Left ventricle myocardium superior (tissue), 1 donor: Measurements from ENCODE around the gene PTPRG. TPM values are rescaled to one million over a fixed set of nuclear protein-coding genes. Genes with fewer than 3 reads are reported as not detected.

ENCODE experiments used
- ATAC-seq: fragments of 200-7000 bp; cut with Tn5 transposase; one replicate; pipeline ENCODE4 v1.9.1; 2020; ENCODE audit warnings: mild to moderate bottlenecking, moderate library complexity
- DNase-seq: peaks from one replicate; pipeline ENCODE4 v3.0.0-alpha.2; 2020
- intact Hi-C: fragments of 100-400 bp; cut with micrococcal nuclease; formaldehyde crosslinking; loops from one replicate; pipeline ENCODE4 v1.11.0; 2022
- total RNA-seq: library from RNA; stranded (reverse); fragmentation: NEBNext Ultra II Directional; extraction: Animal tissue kit (Norgen Biotek cat#: 25700); gene quantifications from one replicate; pipeline ENCODE4 v1.2.1, GENCODE V29; 2021
- donor health status: DM: no; HTN: yes; CAD: no; lungs with severe emphysema.

Gene PTPRG
- total RNA-seq, 1 donor from 2014 or later, result 30.4 TPM

DNA sequence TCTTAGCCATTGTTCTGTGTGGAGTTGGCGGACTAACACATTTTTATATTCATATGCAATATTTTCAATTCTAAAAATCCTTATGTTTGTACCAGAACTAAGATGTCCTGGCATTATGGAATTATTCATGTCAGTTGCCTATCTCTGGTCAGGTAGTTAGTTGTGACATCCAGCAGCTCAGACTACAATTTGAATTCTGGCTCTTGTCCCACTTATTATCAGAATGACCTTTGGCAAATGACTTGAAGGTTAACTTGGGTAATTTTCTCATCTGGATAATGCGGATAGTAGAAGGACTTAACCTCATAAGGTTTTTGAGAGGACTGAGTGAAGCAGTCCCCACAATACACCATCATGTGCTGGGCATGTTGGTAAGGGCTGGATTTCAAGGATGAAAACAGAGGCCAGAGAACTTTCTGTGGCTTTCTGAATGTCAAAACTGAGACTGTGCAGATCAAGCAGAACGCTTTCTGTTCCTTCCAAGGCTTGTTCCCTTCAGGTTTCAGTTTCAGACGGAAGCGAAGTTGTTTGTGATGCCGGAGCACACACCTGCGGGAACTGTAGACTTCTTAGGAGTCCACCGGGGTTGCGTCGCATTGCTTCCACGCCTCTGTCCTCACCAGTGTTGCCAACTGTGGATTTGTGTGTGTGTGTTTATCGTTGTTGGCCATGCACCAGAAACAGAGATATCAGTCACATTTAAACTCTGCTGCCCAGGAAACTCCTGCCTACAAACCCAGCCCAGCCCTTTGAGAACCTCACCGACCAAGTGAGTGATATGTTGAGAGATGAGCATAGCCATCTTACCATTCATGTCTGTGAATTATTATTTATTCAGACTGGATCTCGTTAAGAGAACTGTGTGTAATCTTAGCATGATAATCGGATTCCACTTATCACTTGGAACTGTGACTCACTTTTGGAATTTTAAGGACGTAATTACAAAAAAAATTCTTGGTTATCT is 76.0 kb downstream of the PTPRG start:
- DNase-seq (peak; percentile 47), ATAC-seq (peak; percentile 80)
- intact Hi-C loops, result no loop called here

DNA sequence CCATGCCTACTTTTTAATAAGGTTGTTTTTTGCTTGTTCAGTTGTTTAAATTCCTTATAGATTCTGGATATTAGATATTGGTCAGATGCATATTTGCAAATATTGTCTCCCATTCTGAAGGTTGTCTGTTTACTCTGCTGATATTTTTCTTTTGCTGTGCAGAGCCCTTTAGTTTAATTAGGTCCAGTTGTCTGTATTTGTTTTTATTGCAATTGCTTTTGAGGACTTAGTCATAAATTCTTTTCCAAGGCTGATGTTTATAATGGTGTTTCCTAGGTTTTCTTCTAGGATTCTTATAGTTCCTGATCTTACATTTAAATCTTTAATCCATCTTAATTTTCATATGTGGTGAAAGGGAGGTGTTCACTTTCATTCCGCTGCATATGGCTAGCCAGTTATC is 77.4 kb downstream of the PTPRG start:
- ATAC-seq, result no peak
- no peak for DNase-seq
- intact Hi-C loops, result no loop called here

DNA sequence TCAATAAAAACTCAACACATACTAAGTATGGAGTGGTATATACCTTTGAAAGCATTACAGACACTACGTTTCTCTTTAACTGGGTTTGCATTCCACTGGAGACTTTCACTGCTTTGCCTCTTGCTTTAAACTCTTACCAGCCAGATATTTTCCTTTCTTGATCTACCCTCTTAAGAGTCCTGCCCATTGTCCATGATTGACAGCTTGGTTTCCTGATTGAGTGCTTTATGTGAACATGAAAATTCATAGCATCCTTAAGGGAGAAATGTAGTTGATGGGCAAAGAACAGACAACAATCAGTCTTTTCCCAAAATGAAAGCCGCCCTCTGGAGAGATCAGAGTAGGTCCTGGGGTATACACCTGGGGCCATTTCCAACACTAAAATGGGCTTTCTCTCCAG is 78.6 kb downstream of the PTPRG start:
- no peak for DNase-seq
- intact Hi-C loops, result no loop called here
- ATAC-seq, result no peak

DNA sequence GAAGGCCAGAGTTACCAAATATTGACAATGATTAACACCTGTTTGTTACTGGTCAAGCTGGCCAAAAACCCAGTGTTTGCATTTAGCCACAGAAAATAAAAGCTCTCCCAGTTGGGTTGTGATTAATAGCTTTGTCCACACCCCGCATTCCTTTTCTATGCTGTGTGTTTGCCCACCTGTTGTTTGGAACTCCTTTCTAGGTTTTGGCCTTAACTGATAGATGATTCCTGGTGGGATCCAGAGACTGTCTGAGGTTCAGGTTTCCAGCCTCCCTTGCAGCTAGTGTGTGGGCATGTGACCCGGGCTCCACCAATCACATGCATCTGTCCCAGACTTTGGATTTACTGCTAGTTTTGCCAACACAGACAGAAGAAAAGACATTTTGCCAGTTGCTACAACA is 83.8 kb downstream of the PTPRG start:
- intact Hi-C loops, result no loop called here
- no peak for DNase-seq

DNA sequence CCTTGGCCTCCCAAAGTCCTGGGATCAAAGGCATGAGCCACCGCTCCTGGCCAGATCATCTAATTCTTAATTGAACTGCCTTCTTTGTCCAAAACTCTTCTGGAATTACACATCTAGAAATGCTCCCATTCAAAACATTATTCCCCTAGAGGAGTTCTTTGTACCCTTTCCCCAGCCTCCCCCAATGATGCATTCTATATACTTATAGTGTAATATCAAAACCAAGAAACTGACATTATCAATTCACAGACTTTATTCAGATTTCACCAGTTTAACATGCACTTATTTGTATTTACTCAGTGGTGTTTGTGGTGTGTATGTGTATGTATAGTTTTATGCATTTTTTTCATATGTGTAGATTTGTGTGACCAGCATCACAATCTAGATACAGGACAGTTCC is 85.0 kb downstream of the PTPRG start:
- intact Hi-C loops, result no loop called here
- DNase-seq (no peak), ATAC-seq (no peak)

More for the DNA sequence above, 83.8 kb downstream of the PTPRG start:
- no peak for ATAC-seq

DNA sequence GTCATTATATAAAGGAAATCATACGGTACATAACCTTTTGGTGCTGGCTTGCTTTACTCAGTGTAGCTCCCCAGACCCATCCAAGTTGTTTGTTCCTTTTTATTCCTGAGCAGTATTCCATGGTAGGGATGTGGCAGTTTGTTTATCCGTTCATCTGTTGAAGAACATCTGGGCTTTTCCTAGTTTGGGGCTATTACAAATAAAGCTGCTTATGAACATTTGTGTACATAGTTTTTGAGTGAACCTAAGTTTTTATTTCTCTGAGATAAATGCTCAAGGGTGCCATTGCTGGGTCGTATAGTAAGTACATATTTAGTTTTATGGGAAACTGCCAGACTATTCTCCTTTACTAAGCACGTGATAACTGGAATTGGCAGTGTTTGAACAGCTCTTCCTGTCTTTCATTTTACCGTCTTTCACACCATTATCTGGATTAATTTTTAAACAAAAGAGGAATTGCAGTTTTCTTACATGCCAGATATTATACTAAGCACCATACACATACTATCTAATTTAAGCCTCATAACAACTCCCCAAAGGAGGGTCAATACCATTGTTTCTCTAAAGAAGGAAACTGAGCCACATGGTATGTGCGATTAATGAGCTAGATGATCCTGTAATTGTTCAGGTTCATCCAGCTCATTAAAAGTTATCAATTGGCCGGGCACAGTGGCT is 85.6 kb downstream of the PTPRG start:
- no peak for ATAC-seq
- no peak for DNase-seq
- intact Hi-C loops, result no loop called here

DNA sequence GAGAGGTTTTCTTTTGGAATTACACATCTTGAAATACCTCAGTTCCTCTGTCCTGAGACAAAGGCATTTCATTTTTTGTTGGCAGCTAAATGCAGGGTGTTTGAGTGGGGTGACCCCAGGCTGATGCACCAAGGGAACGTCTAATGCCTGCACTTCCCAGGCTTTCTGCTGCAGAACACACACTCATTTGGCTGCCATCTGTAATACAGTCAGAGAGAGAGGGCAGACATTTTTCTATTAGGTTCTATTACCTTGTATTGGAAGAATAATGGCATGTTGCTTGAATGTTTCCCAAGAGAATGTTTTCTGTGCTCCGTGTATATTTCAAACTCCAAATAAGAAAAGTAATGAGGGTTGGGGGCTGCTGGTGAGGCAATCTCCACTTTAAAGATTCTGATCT is 87.1 kb downstream of the PTPRG start:
- intact Hi-C loops, result no loop called here
- ATAC-seq (no peak), DNase-seq (no peak)

DNA sequence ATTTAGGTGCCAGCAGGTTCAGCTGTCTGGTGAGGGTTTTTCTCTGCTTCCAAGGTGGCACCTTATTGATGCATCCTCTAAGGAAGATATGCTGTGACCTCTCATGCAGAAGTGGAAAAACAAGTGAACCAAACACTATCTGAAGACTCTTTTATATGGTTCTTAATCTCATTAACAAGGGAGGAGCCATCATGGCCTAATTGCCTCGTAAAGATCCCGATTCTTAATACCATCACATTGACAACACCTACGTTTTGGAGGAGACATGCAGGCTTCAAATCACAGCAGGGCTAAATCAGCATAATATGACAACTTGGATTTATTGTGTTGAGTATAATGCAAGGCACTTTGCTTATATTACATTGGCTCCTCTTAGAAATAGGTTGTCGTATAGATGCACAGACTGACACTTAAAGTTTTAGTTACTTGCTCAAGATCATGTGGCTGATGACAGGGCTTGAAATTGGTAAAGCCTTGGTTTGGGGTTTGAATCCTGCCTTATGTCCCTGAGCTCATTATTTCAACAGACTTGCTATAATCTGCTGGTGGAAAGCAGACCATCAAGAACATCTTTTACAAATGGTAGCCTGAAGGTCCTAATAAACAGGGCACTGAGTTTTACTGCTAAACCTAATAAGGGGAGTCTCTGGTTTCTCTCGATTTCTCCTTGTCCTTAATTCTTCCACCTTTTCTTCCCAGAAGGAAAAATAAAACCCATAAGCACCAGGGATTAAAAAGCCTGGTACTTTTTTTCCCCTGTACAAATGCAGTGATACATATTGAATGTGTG is 88.2 kb downstream of the PTPRG start:
- ATAC-seq (no peak), DNase-seq (no peak)
- intact Hi-C loops, result no loop called here

DNA sequence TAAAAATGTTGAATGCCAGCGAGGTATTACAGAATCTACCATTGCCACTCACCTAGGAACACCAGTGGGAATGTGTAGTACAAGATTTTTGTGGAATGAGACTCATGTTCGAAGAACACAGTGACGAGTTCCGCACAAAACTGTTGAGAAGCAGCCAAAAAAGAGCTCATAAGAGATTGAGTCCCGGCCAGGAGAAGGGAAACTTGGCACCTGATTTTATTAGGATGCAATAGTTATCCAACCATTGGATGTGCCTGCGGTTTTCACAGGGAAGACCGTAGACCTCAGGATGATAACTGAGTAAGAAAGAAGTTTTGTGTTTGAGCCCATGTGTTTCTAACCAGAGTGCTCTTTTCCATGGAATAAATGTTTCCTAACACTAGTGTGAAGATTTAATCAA is 88.9 kb downstream of the PTPRG start:
- intact Hi-C loops, result no loop called here
- ATAC-seq (peak; percentile 80), DNase-seq (no peak)

DNA sequence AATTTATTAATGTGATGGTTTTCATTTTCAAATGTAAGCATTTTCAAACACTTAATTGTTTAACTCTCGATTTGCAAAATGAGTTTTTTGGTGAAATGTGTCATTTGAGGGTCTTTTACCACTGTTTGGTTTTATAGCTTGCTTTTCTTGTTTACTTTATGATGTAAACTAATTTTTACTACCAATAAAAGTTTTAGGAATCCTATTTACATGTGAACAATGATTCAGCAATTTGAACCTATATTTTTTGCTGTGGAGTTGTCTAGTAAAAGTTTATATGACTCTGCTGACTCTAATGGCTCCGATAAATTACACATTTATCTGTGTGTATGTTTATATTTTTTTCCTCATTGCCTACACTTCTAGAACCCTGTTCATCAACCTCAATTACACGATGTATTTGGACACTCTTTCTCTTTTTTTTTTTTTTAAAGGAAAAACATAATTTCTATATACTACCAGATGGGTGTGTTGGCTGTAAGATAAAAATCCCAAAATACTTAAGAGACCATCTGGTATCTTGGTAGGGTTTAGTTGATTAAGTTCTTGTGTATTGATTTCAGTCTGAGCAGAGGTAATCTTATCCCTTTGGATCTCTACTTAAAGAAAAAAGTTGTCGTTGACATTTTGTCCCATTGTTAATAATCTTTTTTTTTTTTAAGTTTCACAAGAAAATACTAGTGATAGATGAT is 89.5 kb downstream of the PTPRG start:
- DNase-seq (no peak), ATAC-seq (no peak)
- intact Hi-C loops, result no loop called here

DNA sequence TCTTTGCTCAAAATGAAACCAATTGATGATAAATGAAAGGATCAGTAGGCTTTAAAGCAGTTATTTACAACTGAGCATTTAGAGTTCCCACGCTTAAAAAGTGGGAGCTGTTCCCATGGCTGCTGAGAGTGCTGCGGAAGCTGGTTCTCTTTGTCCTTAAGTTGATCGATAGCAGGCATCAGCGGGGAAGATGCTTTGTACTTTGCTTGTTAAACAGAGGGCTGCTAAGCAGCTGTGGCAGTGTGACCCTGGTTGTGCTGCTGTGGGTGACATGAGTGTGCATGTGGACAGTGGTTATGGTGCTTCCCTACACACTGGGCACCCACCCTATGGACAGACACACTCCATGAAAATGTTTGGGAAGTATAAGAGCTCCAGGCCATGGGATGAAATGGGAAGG is 96.3 kb downstream of the PTPRG start:
- no peak for ATAC-seq
- no peak for DNase-seq
- intact Hi-C loops, result no loop called here

DNA sequence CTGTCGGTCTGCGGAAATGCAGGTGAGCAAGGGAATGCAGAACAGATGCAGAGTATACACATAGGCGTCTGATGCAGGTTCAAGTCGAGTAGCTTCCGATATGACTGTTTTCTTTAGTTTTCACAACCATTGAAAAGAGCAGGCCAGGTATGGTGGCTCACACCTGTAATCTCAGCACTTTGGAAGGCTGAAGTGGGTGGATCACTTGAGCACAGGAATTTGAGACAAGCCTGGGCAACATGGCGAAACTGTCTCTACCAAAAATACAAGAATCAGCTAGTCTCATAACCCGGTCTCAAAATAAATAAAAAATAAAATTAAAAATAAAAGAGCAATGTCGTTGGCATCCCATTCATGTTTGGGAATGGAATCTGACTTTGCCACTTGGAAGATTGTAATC is 101.5 kb downstream of the PTPRG start:
- ATAC-seq (no peak), DNase-seq (no peak)
- intact Hi-C loops, result no loop called here

DNA sequence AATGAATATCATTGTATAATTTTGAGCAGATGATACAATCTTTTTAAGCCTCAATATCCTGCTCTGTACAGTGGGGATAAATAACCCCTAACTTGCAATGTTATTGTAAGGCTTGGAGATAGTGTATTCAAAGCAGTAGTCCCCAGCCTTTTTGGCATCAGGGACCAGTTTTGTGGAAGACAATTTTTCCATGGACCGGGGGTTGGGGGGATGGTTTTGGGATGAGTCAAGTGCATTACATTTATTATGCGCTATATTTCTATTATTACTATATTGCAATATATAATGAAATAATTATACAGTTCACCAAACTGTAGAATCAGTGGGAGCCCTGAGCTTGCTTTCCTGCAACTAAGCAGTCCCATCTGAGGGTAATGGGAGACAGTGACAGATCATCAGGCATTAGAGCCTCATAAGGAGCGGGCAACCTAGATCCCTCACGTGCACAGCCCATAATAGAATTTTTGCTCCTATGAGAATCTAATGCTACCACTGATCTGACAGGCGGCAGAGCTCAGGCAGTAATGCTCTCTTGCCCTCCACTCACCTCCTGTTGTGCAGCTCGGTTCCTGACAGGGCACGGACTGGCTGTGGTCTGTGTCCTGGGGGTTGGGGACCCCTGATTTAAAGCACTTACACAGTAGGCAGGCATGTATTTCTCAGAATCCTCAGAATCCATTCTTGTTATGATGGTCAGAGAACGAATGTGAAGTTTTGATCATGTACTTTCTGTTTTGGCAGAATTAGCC is 102.2 kb downstream of the PTPRG start:
- DNase-seq (no peak), ATAC-seq (no peak)
- intact Hi-C loops, result no loop called here

DNA sequence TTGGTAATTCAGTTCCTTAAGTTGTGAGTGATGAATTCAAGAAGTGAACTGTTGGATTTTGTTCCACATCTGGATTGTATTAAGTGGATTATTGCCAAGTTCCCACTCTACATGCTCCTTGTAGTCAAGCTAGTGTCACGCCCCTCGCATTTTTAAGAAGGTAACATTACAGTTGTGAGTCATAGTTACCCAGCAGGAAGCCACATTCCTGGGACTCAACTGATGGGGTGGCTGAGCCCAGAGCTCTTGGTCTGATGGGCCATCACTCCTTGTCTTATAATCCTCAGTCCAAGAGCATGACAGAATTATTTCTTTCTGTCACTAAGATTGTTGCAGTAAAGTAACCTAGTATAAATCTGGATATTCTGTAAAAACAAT is 102.7 kb downstream of the PTPRG start:
- ATAC-seq (peak; percentile 46), DNase-seq (no peak)
- intact Hi-C loops, result no loop called here

DNA sequence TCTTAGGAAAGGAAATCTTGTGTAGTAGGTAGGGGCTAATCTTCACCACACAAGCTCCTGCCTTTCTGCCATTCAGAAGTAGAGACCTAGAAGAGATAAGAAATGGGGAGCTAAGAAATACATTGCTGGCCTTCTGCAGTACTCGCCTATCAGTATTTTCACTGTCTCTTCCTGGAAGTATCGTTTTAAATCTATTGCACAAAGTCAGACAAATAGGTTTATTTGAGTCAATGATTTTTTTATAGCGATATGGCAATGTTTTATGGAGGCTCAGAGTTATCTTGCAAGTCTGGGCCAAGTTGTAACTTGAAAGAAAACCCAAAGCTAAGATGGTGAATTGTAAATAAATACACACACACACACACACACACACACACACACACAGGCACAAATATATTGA is 103.8 kb downstream of the PTPRG start:
- ATAC-seq (no peak), DNase-seq (no peak)
- intact Hi-C loops, result no loop called here

DNA sequence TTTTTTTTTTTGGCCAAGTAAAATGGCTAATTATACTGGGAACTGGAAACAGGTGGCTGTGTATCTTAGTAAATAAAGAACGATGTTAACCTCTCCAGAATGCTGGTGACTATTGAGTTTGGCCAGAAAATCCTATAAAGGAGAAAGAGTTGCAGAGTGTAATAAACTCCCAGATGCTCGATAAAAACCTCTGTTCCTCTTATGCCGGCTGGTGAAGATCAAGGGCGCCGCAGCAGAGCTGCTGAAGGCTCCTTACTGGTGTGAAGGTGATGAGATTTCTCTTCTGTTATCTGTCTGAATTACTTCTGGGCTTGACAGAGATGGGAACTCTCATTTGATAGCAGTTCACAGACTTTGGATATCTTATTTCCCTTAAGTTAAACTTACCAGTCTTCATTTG is 104.6 kb downstream of the PTPRG start:
- ATAC-seq, result peak; percentile 13
- DNase-seq, result peak; percentile 48
- intact Hi-C loops, result no loop called here

DNA sequence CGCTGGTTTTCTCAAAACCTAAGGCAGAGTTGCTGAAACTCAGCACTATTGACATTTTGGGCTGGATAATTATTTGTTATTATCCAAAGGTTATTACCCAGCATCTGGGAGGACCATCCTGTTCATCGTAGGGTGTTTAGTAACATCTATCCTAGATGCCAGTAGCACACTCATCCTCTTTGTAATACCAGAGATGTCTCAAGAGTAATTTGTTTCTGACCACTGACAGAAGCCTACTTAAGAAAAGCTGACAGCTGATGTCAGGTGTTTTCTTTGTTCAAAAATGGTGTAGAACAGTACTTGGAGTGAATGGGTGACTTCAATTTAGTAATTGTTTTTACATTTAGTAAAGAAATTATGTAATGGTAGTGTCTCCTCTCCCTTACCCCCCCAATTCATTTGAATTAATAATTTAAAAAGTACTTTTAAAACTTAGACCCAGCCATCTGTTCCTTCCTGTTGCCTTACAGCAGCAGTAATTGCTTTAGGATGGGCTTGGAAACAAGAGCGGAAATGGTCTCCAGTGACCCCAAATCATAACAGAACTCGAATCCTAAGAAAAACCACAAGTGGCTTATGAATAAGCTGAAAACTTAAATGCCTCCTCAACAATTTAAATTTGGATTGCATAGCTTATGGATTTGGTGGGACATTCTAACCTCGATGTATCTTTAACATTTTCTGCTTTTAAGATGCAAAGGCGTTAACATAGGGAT is 105.4 kb downstream of the PTPRG start:
- no peak for DNase-seq
- ATAC-seq, result no peak
- intact Hi-C loops, result no loop called here

DNA sequence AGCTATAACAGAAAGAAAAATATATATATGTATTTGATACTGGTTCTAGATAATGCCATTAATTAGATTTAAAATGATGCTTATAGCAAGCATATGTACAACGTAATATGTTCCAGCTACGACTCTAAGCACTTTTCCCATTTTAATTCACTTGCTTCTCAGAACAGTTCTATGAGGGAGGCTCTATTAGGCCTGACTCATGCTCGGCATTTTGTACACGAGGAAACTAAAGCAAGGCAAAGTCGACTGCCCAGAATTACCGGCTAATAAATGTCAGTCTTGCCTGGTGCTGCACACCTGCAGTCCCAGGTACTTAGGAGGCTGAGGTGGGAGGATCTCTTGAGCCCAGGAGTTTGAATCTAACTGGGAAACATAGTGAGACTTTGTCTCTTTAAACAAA is 106.0 kb downstream of the PTPRG start:
- DNase-seq (no peak), ATAC-seq (no peak)
- intact Hi-C loops, result no loop called here
